KOPT-K1 (cell line): Measurements from ENCODE around the gene AMY1C.
"Not testable (repeated sequence)": the region's sequence is repeated elsewhere in the genome, so short reads cannot be mapped to it uniquely, and the experiment has no call there.

Experiments
- H3K27ac ChIP-seq: fragments of 200-600 bp; sonication (generic); 2 replicates; pipeline ENCODE4 v1.5.1; 2016; ENCODE audit warnings: antibody characterized with exemption, mild to moderate bottlenecking, low read depth, low read length; ENCODE audit not compliant: poor library complexity, severe bottlenecking
- H3K36me3 ChIP-seq: fragments of 200-600 bp; sonication (generic); 2 replicates; pipeline ENCODE4 v1.5.1; 2017; ENCODE audit warnings: antibody characterized with exemption, mild to moderate bottlenecking, low read length, moderate library complexity; ENCODE audit not compliant: insufficient read depth
- H3K9me3 ChIP-seq: fragments of 200-600 bp; sonication (generic); 2 replicates; pipeline ENCODE4 v1.5.1; 2017; ENCODE audit warnings: antibody characterized with exemption, low read length, mild to moderate bottlenecking; ENCODE audit not compliant: insufficient read depth, poor library complexity, severe bottlenecking

AMY1C gene

GRCh38 chr1:103749598-103749997 is at the start of gene AMY1C:
TSS of gene AMY1C (plus strand) at chr1:103749898. CDS start at chr1:103750470, 572 bp downstream.
- not testable (repeated sequence) for H3K9me3 ChIP-seq, H3K27ac ChIP-seq, H3K36me3 ChIP-seq

GRCh38 chr1:103700669-103701068 is 49.0 kb upstream of the AMY1C start:
- not testable (repeated sequence) for H3K9me3 ChIP-seq, H3K27ac ChIP-seq, H3K36me3 ChIP-seq

- not testable (repeated sequence) for H3K27ac ChIP-seq, H3K36me3 ChIP-seq, H3K9me3 ChIP-seq
Observed at GRCh38 chr1:103701256-103701655, 48.4 kb upstream of the AMY1C start.

GRCh38 chr1:103707670-103708069 is 42.0 kb upstream of the AMY1C start:
- H3K9me3 ChIP-seq, H3K27ac ChIP-seq, H3K36me3 ChIP-seq: not testable (repeated sequence)

- not testable (repeated sequence) for H3K27ac ChIP-seq, H3K36me3 ChIP-seq, H3K9me3 ChIP-seq
Observed at GRCh38 chr1:103710381-103710780, 39.3 kb upstream of the AMY1C start.

GRCh38 chr1:103717404-103717803 is 32.3 kb upstream of the AMY1C start:
- not testable (repeated sequence) for H3K9me3 ChIP-seq

GRCh38 chr1:103721473-103721872 is 28.2 kb upstream of the AMY1C start:
- not testable (repeated sequence) for H3K9me3 ChIP-seq, H3K27ac ChIP-seq, H3K36me3 ChIP-seq

More at GRCh38 chr1:103717404-103717803, 32.3 kb upstream of the AMY1C start:
- H3K36me3 ChIP-seq, H3K27ac ChIP-seq: not testable (repeated sequence)

GRCh38 chr1:103735334-103735733 is 14.4 kb upstream of the AMY1C start:
- H3K9me3 ChIP-seq, H3K36me3 ChIP-seq, H3K27ac ChIP-seq: not testable (repeated sequence)

- H3K36me3 ChIP-seq, H3K9me3 ChIP-seq, H3K27ac ChIP-seq: not testable (repeated sequence)
Observed at GRCh38 chr1:103738031-103738430, 11.7 kb upstream of the AMY1C start.

GRCh38 chr1:103744449-103744848 is 5.2 kb upstream of the AMY1C start:
- not testable (repeated sequence) for H3K36me3 ChIP-seq, H3K9me3 ChIP-seq, H3K27ac ChIP-seq

- not testable (repeated sequence) for H3K9me3 ChIP-seq, H3K27ac ChIP-seq, H3K36me3 ChIP-seq
Observed at GRCh38 chr1:103745040-103745439, 4.7 kb upstream of the AMY1C start.

GRCh38 chr1:103748273-103748672 is 1.4 kb upstream of the AMY1C start:
- not testable (repeated sequence) for H3K9me3 ChIP-seq, H3K27ac ChIP-seq, H3K36me3 ChIP-seq

- Histone ChIP-seq H3K27ac (no peak overlapping the region), H3K9me3 (no peaks in the 10 kb centered on the region), H3K36me3 (no peaks in the 10 kb centered on the region)
Observed at GRCh38 chr1:103761896-103762295, 12.2 kb downstream of the AMY1C start.

GRCh38 chr1:103779932-103780331 is 30.2 kb downstream of the AMY1C start:
- H3K36me3 ChIP-seq: no peaks in the 10 kb centered on the region
- no peak overlapping the region for H3K27ac ChIP-seq
- H3K9me3 ChIP-seq: no peaks in the 10 kb centered on the region

- Histone ChIP-seq H3K36me3 (no peaks in the 10 kb centered on the region), H3K27ac (no peak overlapping the region), H3K9me3 (no peaks in the 10 kb centered on the region)
Observed at GRCh38 chr1:103783944-103784377, 34.3 kb downstream of the AMY1C start.

- Histone ChIP-seq H3K9me3 (no peaks in the 10 kb centered on the region), H3K27ac (no peak overlapping the region), H3K36me3 (no peaks in the 10 kb centered on the region)
Observed at GRCh38 chr1:103788377-103788776, 38.7 kb downstream of the AMY1C start.

- Histone ChIP-seq H3K36me3 (no peaks in the 10 kb centered on the region), H3K9me3 (no peaks in the 10 kb centered on the region), H3K27ac (no peak overlapping the region)
Observed at GRCh38 chr1:103790172-103790571, 40.5 kb downstream of the AMY1C start.
